ENCODE results near the gene CDK5RAP3. TPM values are rescaled to one million over a fixed set of nuclear protein-coding genes. Genes with fewer than 3 reads are reported as not detected.

The CDK5RAP3 gene
- total and polyA plus RNA-seq, 2 of the 13 experiments (the other 11 are each of a cell fraction or from before 2014, with no cell fraction given) = 128 to 154 TPM

GRCh38 chr17:47949197-47949759 is 21.6 kb upstream of the CDK5RAP3 start (continued):
- no peak for TF ChIP-seq SIX1 (CRISPR knock-in tag; IDR thresholded peaks at IDR 0.05; ENCODE audit: borderline replicate concordance)
- no peak for TF ChIP-seq ETS1 (CRISPR knock-in tag; IDR thresholded peaks at IDR 0.05)
- TF ChIP-seq MXD4 (CRISPR knock-in tag; IDR thresholded peaks at IDR 0.05) = no peak
- TF ChIP-seq PREB (CRISPR knock-in tag; IDR thresholded peaks at IDR 0.05) = no peak
- no peak for TF ChIP-seq TBP (CRISPR knock-in tag; IDR thresholded peaks at IDR 0.05)
- 0 out of 2 replicates have a peak, but pooled peaks have one; percentile 19 for TF ChIP-seq TBX2 (CRISPR knock-in tag; IDR thresholded peaks at IDR 0.05; ENCODE audit: borderline replicate concordance)
- TF ChIP-seq ARNT (IDR thresholded peaks at IDR 0.05) = no peak
- 0 out of 2 replicates have a peak, but pooled peaks have one; percentile 18 for TF ChIP-seq MYNN (CRISPR knock-in tag; IDR thresholded peaks at IDR 0.05; ENCODE audit: low read depth)
- TF ChIP-seq SMAD9 (CRISPR knock-in tag; IDR thresholded peaks at IDR 0.05) = 0 out of 2 replicates have a peak, but pooled peaks have one; percentile 62
- no peak for TF ChIP-seq TRAFD1 (CRISPR knock-in tag; IDR thresholded peaks at IDR 0.05; ENCODE audit: borderline replicate concordance)
- TF ChIP-seq ZBTB20 (CRISPR knock-in tag; IDR thresholded peaks at IDR 0.05; ENCODE audit: borderline replicate concordance, low read depth) = no peak
- TF ChIP-seq FOXO1 (CRISPR knock-in tag; IDR thresholded peaks at IDR 0.05) = no peak
- TF ChIP-seq ZNF75D (CRISPR knock-in tag; IDR thresholded peaks at IDR 0.05; ENCODE audit: borderline replicate concordance) = no peak
- TF ChIP-seq RFX3 (CRISPR knock-in tag; IDR thresholded peaks at IDR 0.05) = no peak
- peak; percentile 94; the same call in 1 of the 2 replicates for TF ChIP-seq ZNF337 (CRISPR knock-in tag; IDR thresholded peaks at IDR 0.05; ENCODE audit: borderline replicate concordance, low read depth)
- TF ChIP-seq ATF5 (CRISPR knock-in tag; IDR thresholded peaks at IDR 0.05; ENCODE audit: low read depth) = no peak
- TF ChIP-seq ZNF496 (CRISPR knock-in tag; IDR thresholded peaks at IDR 0.05; ENCODE audit: insufficient replicate concordance) = no peak
- TF ChIP-seq POGK (CRISPR knock-in tag; conservative IDR thresholded peaks at IDR 0.05) = peak; percentile 71
- TF ChIP-seq NR1H2 (CRISPR knock-in tag; IDR thresholded peaks at IDR 0.05; ENCODE audit: borderline replicate concordance, low read depth) = no peak
- TF ChIP-seq SAP130 (CRISPR knock-in tag; IDR thresholded peaks at IDR 0.05; ENCODE audit: low read depth) = peak; percentile 54; the same call in 1 of the 2 replicates
- no peak; the same call in 1 of the 2 replicates for TF ChIP-seq RXRA (CRISPR knock-in tag; IDR thresholded peaks at IDR 0.05)
- no peak for TF ChIP-seq PTBP1 (IDR thresholded peaks at IDR 0.05; ENCODE audit: low read depth, low read length, poor library complexity, severe bottlenecking)
